CD1c-positive myeloid dendritic cell (primary cell): Measurements from ENCODE around the gene FGD4.
"Not testable (repeated sequence)": the region's sequence is repeated elsewhere in the genome, so short reads cannot be mapped to it uniquely, and the experiment has no call there.

ENCODE experiments used
- DNase-seq: peaks from one replicate; pipeline ENCODE4 v3.0.0-alpha.2; 2016; ENCODE audit errors: extremely low spot score

FGD4 gene

DNA sequence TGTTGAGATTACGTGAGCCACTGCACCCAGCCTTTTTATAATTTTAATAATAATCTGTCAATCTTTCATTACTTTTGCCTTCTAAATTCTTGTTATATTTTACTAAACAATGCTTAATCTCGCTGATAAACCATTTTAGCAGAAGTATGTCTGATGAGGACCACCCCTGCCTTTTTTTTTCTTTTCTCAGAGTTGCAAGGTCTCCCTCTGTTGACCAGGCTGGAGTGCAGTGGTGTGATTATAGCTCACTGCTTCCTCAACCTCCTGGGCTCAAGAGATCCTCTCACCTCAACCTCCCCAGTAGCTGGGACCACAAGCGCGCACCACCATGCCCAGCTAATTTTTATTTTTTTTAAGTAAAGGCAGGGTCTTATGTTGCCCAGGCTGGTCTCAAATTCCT is 161.2 kb downstream of the FGD4 start:
- no peak for DNase-seq

DNA sequence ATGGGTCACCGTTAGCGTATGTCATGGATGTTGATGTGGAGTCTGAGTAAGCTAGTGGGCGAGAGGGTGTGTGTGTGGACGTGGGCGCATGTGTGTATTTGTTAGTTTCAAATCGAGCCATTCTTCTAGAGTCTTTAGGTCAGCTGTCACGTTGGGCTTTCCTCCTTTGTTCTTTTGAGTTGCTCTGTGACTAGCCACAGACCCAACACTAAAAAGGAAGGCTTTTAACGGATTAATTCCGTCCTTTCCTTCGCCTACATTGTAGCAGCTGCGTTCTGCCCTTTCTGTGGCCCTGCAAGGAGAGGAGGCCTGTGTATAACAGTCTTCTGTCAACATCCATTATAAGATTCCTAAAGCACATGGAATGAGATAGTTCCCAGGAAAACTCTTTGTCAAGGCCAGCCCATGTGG is 162.6 kb downstream of the FGD4 start:
- DNase-seq = no peak

DNA sequence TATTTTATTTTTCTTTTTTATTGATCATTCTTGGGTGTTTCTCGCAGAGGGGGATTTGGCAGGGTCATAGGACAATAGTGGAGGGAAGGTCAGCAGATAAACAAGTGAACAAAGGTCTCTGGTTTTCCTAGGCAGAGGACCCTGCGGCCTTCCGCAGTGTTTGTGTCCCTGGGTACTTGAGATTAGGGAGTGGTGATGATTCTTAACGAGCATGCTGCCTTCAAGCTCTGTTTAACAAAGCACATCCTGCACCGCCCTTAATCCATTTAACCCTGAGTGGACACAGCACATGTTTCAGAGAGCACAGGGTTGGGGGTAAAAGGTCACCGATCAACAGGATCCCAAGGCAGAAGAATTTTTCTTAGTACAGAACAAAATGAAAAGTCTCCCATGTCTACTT is 163.1 kb downstream of the FGD4 start:
- not testable (repeated sequence) for DNase-seq

DNA sequence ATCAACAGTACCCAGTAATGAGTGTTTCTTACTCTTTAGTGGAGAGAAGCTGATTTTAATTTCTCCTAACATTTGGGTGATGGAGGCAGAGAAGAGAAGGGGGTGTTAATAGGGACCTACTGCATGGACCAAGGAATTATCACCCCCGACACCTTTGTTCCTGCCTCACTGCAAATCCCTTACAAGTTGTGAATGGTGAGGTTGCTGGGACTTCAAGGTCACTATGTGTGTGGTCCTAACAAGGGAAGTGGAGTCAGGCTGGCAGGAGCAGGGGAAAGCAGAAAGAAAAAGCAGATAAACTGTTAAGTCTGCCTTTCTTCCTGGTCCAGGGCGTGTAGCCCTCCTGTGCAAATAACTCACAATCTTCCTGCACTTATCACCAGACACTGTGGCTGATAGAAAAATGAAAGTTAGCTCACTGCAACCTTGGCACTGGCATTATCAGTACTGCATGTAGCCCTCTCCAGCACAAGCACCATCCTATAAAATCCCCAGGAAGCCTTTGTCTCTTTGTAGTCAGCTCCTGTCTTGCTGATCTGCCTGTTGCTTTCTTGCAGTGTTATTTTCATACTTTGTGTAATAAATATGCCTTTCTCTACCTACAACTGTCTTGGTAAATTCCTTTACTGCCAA is 167.4 kb downstream of the FGD4 start:
- no peak for DNase-seq

DNA sequence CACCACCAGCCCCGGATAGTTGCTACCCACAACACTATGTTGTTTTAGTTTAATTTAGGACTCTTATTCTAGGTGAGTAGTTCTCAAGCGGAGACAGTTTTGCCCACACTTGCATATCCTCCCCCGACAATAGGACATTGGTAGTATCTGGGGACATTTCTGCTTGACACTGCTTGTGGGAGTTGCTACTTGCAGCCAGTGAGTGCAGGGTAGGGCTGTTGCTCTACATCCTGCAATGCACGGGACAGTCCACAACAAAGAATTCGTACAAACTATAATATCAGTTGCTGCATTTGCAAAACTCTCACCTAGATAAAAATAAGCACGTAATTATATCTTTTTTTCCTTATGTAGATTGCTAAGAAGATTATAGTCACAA is 167.9 kb downstream of the FGD4 start:
- DNase-seq = no peak

DNA sequence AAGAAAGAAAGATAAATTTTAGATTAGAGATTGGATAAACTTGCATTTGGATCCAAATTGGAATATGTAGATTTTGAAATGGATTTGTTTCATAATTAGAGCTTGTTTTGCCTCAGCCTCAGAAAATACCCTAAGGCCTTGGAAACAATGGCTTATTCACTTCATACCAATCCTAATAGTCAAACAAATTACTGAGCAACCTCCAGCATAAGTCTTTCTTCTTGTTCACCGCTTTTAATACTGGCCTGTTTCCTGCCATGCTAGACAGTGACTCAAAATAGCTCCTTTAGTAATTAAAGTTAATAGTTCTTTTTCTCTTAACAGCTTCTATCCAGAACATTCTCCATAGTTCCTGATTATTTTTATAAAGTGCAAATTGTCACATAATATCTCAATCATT is 168.9 kb downstream of the FGD4 start:
- DNase-seq = no peak

DNA sequence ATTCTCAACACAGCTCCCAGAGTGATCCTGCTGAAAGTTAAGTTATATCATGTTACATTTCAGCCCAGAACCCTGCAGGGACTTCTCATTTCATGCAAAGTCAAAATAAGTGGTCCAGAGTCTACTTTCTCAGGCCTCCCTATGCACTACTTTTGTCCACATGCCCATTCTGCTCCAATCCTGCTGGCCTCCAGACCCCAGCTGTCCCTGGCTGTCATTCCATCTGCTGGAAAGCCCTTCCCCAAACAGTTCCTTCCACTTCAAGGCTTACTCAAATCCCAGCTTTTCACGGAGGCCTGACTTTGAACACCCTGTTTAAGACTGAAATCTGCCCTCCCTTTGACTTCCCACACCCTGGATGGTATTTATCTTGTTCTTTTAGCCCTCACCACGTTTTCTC is 169.9 kb downstream of the FGD4 start:
- no peak for DNase-seq

DNA sequence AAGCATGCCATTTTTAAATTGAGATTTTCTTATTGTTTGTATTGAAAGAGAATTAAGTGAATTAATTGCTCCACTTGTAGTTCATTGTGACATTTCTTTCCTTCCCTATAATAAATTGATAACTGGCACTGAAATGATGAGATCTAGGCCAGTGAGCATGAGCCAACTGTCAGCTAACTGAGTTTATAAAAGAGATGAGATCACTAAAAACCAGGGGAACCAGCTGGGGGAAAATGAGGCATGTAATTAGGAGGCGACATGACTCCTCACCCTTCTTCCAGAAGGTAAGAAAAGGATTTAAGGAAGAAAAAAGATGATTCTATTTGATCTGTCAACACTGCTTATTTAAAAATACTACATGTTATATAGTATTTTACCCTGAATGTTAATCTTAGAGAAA is 175.2 kb downstream of the FGD4 start:
- DNase-seq = no peak

DNA sequence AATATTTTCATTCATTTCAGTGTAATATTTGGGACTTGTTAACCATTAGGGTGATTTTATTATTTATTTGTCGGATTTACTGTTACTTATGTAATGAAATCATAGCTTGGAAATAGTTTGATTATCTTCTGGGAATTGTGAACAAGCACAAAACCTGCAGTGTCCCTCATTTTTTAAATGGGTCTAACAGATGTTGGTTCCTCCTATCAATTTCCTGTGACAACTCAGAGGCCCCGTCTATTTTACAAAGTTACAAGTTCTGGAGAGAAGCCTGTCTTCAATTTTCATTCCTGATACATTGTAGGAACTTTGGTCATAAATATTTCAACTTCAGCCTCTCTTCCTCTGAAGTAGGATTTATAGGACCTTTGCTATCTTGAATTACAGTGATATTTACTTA is 178.0 kb downstream of the FGD4 start:
- DNase-seq = no peak

DNA sequence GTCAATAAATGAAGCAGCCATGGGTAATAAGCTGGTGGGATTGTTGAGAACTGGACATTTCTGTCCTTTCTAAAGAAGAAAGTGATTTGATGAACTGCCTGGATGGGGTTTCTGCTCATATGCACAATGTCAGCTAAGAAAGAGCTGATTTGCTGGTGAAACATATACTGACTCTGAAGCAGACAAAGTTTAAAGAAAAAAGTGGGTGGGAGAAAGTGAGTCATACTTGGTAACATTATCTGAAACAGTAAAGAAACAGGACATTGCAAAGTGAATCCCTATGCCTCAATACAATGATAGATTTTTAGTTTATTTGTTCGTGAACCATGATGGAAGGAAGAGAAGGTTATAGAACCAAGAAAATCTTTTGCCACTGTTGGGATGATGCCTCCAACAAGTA is 184.2 kb downstream of the FGD4 start:
- DNase-seq = peak; percentile 55

DNA sequence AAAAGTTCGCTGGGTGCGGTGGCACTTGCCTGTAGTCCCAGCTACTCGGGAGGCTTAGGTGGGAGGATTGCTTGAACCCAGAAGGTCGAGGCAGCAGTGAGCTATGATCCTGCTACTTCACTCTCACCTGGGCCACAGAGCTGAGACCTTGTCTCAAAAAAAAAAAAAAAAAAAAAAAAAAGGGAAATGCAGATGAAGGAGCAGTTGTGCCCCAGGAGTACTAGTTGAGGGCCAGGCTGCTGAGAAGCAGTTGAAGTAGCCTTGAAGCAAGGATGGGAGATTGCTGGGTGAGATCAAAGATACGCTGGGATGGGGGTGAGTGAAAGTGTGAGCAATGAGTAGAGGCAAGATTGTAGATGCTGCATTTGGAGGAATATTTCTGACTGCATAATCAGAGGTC is 186.3 kb downstream of the FGD4 start:
- DNase-seq = no peak

DNA sequence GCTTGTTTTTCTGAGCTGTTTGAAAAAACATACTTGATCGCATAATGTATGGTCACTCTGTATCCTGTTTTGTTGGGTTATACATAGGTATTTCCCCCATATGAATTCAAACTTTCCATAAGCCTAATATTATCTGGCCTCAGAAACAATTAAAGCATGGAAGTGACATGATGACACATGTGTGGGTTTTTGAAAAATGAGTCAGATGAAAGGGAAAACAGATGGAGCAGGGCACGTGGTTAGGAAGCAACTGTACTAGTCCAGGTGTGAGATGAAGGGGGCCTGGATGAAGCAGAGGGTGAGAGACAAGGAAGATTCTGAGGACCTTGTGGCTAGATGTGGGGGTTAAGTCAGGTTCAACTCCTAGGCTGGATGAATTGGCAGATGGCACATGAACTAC is 187.0 kb downstream of the FGD4 start:
- DNase-seq = no peak

DNA sequence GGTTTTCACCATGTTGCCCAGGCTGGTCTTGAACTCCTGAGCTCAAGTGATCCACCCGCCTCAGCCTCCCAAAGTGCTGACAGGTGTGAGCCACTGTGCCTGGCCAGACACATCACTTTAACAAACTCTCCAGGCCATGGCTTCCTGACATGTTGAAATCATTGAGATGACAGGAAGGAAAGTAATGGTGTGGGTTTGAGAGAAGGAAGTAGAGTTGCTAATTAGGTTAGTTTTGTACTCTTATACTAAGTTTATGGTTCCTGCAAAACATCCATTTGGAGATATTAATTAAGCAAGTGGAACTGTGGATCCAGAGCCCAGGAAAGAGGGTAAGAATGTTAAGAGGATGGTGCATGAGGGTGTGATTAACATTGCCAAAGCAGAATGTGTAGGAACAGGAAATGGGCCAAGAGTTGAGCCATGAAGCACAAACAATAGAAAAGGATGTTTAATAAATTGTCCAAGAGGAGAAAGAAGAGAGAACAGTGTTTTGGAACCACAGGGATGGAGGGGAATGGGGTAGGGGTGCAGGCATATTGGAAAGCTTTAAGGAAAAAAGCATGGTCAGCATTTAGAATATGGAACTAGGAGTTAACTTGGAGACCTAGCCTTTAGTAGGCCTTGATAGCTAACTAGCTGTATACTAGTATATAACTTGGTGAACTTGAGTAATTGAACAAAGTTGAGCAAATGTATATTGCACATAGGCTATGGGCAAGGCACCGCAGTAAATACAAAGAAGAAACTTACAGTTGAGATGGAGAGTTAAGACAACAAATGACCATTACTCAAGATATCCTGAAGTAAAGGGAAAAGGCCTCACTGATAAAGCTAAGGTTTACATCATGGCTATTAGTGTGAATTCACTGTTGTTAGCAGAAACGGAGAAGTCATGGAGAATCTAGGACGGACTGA is 188.5 kb downstream of the FGD4 start:
- no peak for DNase-seq

DNA sequence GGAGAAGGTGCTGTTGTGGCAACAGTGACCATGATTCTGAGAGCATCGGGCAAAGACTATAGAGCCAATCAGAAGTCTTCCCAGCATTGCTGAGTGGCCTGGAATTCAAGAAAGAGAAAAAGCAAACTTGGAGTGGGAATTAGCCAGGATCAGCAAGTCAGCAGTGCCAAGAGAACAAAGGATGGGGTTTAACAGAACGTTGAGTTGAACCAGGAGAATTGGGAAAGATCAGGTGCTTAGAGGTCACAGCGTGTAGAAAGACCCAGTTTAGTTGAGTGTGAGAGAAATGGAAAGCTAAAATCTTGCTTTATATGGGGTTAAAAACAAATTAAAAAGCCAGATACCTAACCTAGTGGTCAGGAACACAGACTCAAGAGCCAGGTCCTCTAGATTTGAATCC is 189.2 kb downstream of the FGD4 start:
- DNase-seq = no peak

DNA sequence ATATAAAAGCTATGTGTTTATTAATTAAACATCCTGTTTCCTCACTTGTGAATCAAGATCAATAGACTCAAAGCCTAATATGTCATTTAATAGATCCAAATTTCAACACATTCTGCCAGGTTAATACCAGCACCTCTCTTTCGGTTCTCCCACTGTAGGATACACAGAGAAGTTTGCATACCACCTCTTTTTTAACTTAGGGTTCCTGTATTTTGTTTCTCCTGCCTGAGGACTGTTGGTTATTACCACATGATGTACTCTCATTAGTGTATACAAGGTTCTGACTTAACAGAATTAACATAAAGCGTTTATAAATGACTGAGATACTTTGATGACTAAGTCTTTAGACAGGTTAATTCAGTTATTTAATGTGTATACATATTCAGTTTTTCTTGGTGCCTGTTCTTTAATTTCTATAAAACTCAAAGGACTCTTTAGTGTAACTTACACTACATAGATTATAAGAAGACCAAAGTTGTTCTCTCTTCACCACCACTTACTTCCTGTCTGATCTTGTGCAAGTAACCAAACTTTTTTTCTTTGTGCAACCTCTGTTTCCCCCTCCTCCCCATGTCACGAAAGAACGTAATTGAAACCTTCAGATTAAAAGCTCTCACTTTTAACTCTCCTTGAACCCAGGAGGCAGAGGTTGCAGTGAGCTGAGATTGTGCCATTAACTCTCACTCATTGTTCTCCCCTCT is 190.0 kb downstream of the FGD4 start:
- DNase-seq = peak; percentile 49

DNA sequence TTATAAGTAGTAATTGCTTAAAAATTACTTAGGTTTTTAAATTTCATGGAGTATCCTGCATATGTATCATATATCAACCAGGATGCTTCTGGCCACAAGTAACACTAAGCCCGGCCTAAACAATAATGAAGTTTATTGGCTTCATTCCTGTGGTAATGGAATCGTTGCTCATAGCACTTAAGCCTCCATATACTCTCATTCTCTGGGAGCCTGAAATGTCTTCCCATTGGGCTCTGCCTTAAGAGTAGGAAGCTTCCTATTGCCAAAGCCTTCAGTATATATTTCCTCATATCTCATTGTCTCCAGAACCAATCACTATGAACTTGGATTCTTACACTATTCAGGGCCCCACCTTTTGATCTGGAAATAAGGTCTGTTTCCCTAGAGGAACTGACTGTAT is 195.9 kb downstream of the FGD4 start:
- DNase-seq = no peak

DNA sequence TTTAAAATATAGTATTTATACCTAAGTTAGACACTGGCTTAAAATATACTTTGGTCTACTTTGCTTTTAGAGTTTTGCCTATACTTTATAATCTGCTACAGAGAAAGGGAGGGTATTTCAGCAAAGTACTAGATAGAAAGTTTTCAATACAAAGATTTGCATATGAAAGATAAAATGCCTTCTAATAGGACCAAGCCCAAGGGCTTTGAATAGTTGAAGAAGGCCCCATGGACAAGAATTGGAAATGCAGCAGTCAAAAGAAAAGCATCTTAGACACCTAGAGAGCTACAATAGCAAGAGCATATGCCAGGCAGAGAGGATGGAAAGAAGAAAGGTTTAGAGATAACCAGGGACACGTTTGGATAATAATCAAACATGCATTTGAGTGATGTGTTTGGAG is 196.7 kb downstream of the FGD4 start:
- DNase-seq = no peak

DNA sequence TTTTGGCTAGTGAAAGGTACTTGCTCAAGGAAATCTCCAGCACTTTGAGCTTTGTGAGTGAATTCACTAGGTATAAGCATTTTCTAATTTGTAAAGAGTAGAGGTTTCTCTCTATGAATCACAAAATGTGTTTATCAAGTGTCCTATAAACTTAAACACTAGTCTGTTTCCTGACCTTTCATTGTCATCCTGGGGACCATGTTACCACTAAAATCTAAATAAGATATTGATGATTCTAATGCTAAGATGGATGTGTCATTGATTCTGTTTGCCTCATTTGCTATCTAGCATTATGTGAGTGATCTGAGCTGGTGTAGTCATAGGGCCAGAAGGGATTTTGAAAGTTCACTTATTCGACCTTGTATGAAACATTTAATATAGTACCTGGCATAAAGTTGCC is 199.3 kb downstream of the FGD4 start:
- no peak for DNase-seq

DNA sequence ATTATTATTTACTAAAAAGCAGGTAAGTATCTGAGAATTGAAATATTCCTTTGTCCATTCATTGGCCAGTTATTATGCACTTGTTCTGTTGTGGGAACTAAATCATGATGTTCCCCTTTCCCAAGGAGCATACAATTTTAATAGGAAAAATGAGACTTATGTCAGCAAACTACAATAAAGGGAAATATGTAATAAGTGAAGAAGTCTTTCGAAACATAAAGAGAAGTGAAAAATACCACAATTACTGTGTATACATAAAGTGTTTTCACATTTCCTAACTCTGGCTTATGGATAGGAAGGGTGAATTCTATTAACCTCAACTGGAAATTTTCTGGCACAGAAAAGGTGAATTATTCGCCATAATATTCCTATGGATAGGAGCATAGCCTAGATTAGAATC is 201.3 kb downstream of the FGD4 start:
- peak; percentile 79 for DNase-seq

DNA sequence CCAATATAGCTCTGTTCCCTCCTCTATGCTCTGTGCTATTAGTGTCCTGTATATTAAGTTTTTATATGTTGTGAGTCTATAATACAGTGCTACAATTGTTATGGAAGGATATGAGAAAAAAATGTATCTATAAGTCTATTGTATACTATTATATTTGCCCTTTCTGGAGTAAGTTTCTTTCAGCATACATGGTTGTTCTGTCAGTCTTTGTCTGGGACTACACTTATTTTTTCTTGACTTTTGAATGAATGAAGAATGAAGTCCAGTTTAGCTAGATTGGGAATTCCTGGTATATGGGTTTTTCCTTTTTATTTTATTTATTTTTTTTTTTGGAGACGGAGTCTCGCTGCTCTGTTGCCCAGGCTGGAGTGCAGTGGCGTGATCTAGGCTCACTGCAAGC is 203.7 kb downstream of the FGD4 start:
- DNase-seq = no peak

DNA sequence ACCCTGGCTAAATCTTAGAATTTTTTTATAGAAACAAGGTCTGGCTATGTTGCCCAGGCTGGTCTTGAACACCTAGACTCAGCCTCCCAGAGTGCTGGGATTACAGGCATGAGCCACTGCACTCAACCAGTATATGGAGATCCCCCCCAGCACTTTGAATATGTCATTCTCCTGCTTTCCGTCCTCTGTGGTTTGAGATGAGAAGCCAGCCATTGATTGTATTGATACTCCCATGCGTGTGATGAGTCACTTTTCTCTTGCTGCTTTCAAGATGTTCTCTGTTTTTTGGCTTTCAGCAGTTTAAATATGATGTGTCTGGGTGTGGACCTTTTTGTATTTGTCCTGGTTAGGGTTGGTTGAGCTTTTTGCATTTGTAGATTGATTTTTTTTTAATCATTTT is 204.5 kb downstream of the FGD4 start:
- DNase-seq = no peak

DNA sequence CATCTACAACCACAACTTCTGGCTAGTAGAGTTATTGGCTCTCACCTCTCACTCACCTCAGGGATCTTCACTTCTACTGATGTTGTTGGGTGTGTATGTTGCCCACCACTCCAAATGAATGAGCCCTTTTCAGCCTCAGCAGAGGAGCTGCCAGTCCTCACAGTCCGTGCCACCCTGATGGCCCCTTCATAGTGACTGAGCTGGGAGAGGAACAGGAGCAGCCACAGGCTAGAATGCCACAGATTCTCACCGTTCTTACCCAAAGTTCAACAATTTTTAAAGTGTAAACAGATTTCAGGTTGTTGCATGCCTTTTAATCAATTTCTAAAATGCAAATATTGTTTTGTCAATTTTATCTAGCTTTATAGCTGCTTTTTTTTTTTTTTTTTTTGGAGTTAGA is 205.2 kb downstream of the FGD4 start:
- DNase-seq = no peak
